SK-N-SH (cell line): Measurements from ENCODE around the gene DGKD. TPM values are rescaled to one million over a fixed set of nuclear protein-coding genes. Genes with fewer than 3 reads are reported as not detected.

Experiments used
- CTCF ChIA-PET: fragments of 300-600, 350-600 bp; formaldehyde crosslinking; extraction: SDS; loops from one replicate; lab custom pipeline; 2021; lab: Yijun Ruan, JAX
- POLR2A ChIA-PET: fragments of 350-600 bp; sonication (Branson Sonifier 250); formaldehyde crosslinking; extraction: SDS; loops from one replicate; lab custom pipeline; 2020; ENCODE audit warnings: antibody characterized with exemption, inconsistent platforms; lab: Yijun Ruan, JAX
- DNase-seq: peaks from one replicate; pipeline ENCODE4 v3.0.0; 2012
- H2AFZ ChIP-seq: fragments of 200-600 bp; sonication (generic); 2 replicates; pipeline ENCODE4 v1.8.1; 2016; ENCODE audit warnings: antibody characterized with exemption, mild to moderate bottlenecking, low read depth
- H3F3A ChIP-seq: fragments of 200-600 bp; sonication (generic); replicated peaks from 2 replicates; pipeline ENCODE3; 2016; ENCODE audit warnings: antibody characterized with exemption, mild to moderate bottlenecking; ENCODE audit not compliant: insufficient read depth
- H3K27ac ChIP-seq, 2 experiments: fragments of 200-500 bp in 1 of 2; fragments of 200-600 bp in 1 of 2; sonication (Bioruptor generic) in 1 of 2; sonication (generic), shearing (Covaris generic) in 1 of 2; 2 replicates each; pipeline versions ENCODE4 v1.5.1 to v1.6.1; 2014 to 2016; ENCODE audit warnings: low read depth in 2 of 2, inconsistent platforms in 1 of 2, low read length in 1 of 2, mild to moderate bottlenecking in 1 of 2, mixed read lengths in 1 of 2
- H3K27me3 ChIP-seq: fragments of 200-600 bp; sonication (generic), shearing (Covaris generic); 2 replicates; pipeline ENCODE4 v1.6.1; 2016; ENCODE audit warnings: mixed run types; ENCODE audit not compliant: insufficient read depth
- H3K36me3 ChIP-seq, 2 experiments: fragments of 200-500 bp in 1 of 2; fragments of 200-600 bp in 1 of 2; sonication (Bioruptor generic) in 1 of 2; sonication (generic) in 1 of 2; replicated peaks in 1 of 2; 2 replicates each; pipeline versions ENCODE3 to v1.5.1; 2014 to 2016; ENCODE audit warnings: low read length in 1 of 2, mild to moderate bottlenecking in 1 of 2; ENCODE audit not compliant: insufficient read depth in 2 of 2, control insufficient read depth in 1 of 2
- H3K4me1 ChIP-seq, 2 experiments: fragments of 200-500 bp in 1 of 2; fragments of 200-600 bp in 1 of 2; sonication (Bioruptor generic) in 1 of 2; sonication (generic), shearing (Covaris generic) in 1 of 2; 2 replicates each; pipeline versions ENCODE4 v1.5.1 to v1.6.1; 2014 to 2016; ENCODE audit warnings: low read depth in 1 of 2, low read length in 1 of 2, mixed run types in 1 of 2; ENCODE audit not compliant: insufficient read depth in 2 of 2, control insufficient read depth in 1 of 2
- H3K4me2 ChIP-seq: fragments of 200-600 bp; sonication (generic), shearing (Covaris generic); 2 replicates; pipeline ENCODE4 v1.6.1; 2017; ENCODE audit warnings: mixed run types
- H3K4me3 ChIP-seq, 2 experiments: fragments of 200-500 bp in 1 of 2; fragments of 200-600 bp in 1 of 2; sonication (Bioruptor generic) in 1 of 2; sonication (generic), shearing (Covaris generic) in 1 of 2; 2 replicates each; pipeline versions ENCODE4 v1.5.1 to v1.8.1; 2014 to 2016; ENCODE audit warnings: low read depth in 2 of 2, inconsistent platforms in 1 of 2, low read length in 1 of 2, mild to moderate bottlenecking in 1 of 2, mixed read lengths in 1 of 2, moderate library complexity in 1 of 2
- H3K79me2 ChIP-seq: fragments of 200-600 bp; sonication (generic); 2 replicates; pipeline ENCODE4 v1.8.1; 2017; ENCODE audit warnings: mild to moderate bottlenecking; ENCODE audit not compliant: insufficient read depth
- H3K9ac ChIP-seq: fragments of 200-600 bp; sonication (generic); 2 replicates; pipeline ENCODE4 v1.6.1; 2017; ENCODE audit warnings: mixed run types
- H3K9me2 ChIP-seq: fragments of 200-600 bp; sonication (generic); 2 replicates; pipeline ENCODE4 v1.6.1; 2017; ENCODE audit warnings: mixed run types
- H3K9me3 ChIP-seq: fragments of 200-600 bp; sonication (generic); 2 replicates; pipeline ENCODE4 v1.6.1; 2017; ENCODE audit warnings: mixed run types, mild to moderate bottlenecking, moderate library complexity
- H4K20me1 ChIP-seq: fragments of 200-600 bp; sonication (generic); 2 replicates; pipeline ENCODE4 v1.6.1; 2017; ENCODE audit warnings: mild to moderate bottlenecking, mixed run types; ENCODE audit not compliant: insufficient read depth
- ELF1 ChIP-seq: IDR thresholded peaks from 2 replicates; pipeline ENCODE4 v1.4.0; 2012
- FOSL2 ChIP-seq: IDR thresholded peaks from 2 replicates; pipeline ENCODE4 v1.4.0; 2012; ENCODE audit warnings: low read depth, mild to moderate bottlenecking, moderate library complexity, borderline replicate concordance
- FOXJ3 ChIP-seq: sonication (generic); formaldehyde crosslinking; IDR thresholded peaks from 2 replicates; pipeline ENCODE4 v1.5.1; 2020; ENCODE audit warnings: mild to moderate bottlenecking, missing genetic modification reagents
- FOXM1 ChIP-seq: IDR thresholded peaks from 2 replicates; pipeline ENCODE4 v1.4.0; 2012; ENCODE audit warnings: low read depth, mild to moderate bottlenecking
- GABPA ChIP-seq: IDR thresholded peaks from 2 replicates; pipeline ENCODE4 v1.4.0; 2012; ENCODE audit warnings: low read depth, mild to moderate bottlenecking
- GATA2 ChIP-seq: sonication (generic); formaldehyde crosslinking; IDR thresholded peaks from 2 replicates; pipeline ENCODE4 v1.5.0; 2020; ENCODE audit warnings: mild to moderate bottlenecking, missing genetic modification reagents
- MEF2A ChIP-seq: IDR thresholded peaks from 2 replicates; pipeline ENCODE4 v1.4.0; 2012; ENCODE audit warnings: low read depth, borderline replicate concordance
- NFIC ChIP-seq: IDR thresholded peaks from 2 replicates; pipeline ENCODE4 v1.4.0; 2012; ENCODE audit warnings: borderline replicate concordance
- NRF1 ChIP-seq: IDR thresholded peaks from 2 replicates; pipeline ENCODE4 v1.6.1; 2012; ENCODE audit warnings: low read depth, mild to moderate bottlenecking, low read length
- POLR2AphosphoS5 ChIP-seq: IDR thresholded peaks from 2 replicates; pipeline ENCODE4 v1.6.1; 2012; ENCODE audit warnings: low read depth, low read length
- RCOR1 ChIP-seq: fragments of 150-350 bp; IDR thresholded peaks from 2 replicates; pipeline ENCODE4 v1.6.1; 2017; ENCODE audit warnings: antibody characterized with exemption, low read length
- RFX5 ChIP-seq: IDR thresholded peaks from 2 replicates; pipeline ENCODE4 v1.6.1; 2012; ENCODE audit warnings: mild to moderate bottlenecking, improper control_type of control experiment, low read length
- SIN3A ChIP-seq: IDR thresholded peaks from 2 replicates; pipeline ENCODE4 v1.6.1; 2012; ENCODE audit warnings: low read depth, mild to moderate bottlenecking, low read length, moderate library complexity, borderline replicate concordance
- TEAD4 ChIP-seq: IDR thresholded peaks from 2 replicates; pipeline ENCODE4 v1.4.0; 2012; ENCODE audit warnings: mild to moderate bottlenecking, borderline replicate concordance; ENCODE audit not compliant: insufficient read depth
- YY1 ChIP-seq: IDR thresholded peaks from 2 replicates; pipeline ENCODE4 v1.4.0; 2012; ENCODE audit warnings: low read depth, mild to moderate bottlenecking
- whole genome bisulfite sequencing: methylation state at CpG from one replicate; pipeline ENCODE4 v1.1.6; 2017; ENCODE audit warnings: low lambda C conversion rate; 5-methylcytosine and 5-hydroxymethylcytosine counted together
- polyA plus RNA-seq, 3 experiments: library from polyadenylated mRNA; depleted of rRNA; stranded (reverse); fragments of >200 nt; gene quantifications; 2 replicates each; pipeline ENCODE4 v1.2.3, GENCODE V29; 2012
- TF ChIP-seq, protein P1 (sequence below): fragments of 150-350 bp; IDR thresholded peaks from 2 replicates; pipeline ENCODE4 v1.6.1; 2016; ENCODE audit warnings: mild to moderate bottlenecking, low read depth, low read length
- TF ChIP-seq, protein P2 (sequence below): fragments of 200-600 bp; sonication (generic); IDR thresholded peaks from 2 replicates; pipeline ENCODE4 v1.6.1; 2017; ENCODE audit warnings: antibody characterized with exemption, mild to moderate bottlenecking, moderate library complexity
- TF ChIP-seq, protein P3 (sequence below): IDR thresholded peaks from 2 replicates; pipeline ENCODE4 v1.4.0; 2012; ENCODE audit warnings: low read depth
- TF ChIP-seq, protein P4 (sequence below): IDR thresholded peaks from 2 replicates; pipeline ENCODE4 v1.4.0; 2012; ENCODE audit warnings: low read depth, borderline replicate concordance
- TF ChIP-seq, protein P5 (sequence below): IDR thresholded peaks from 2 replicates; pipeline ENCODE4; 2012

Gene DGKD
- polyA plus RNA-seq, 1 of the 3 experiments (the other 2 are of a cell fraction): 21.7 TPM

DNA sequence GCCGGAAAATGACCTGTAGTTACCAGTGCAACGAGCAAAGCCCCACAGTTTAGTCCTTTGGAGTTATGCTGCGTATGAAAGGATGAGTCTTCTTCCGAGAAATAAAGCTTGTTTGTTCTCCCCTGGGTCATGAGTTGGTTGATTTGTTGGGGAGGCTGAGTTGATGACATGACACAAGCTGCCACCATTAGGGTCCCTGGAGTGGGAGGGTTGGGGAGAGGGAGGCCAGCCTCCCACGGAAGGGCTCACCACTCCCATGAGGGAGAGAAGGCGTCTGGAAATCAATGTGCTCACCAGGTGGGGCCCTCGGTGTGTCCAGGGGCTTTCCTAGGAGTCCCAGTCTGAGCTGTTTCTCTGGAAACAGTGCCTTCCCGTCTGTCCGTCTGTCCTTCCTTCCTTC is 7.4 kb upstream of the DGKD start:
- Histone ChIP-seq H3K9me3 (no peaks in the 10 kb centered on the region), H3K27me3 (no peaks in the 10 kb centered on the region), H3F3A (peaks cover 3% of the 10 kb centered on the region), H3K9me2 (no peaks in the 10 kb centered on the region), H2AFZ (no peak overlapping the region), H3K79me2 (no peaks in the 10 kb centered on the region), H3K4me3 (no peak overlapping the region), H3K4me1 (peaks cover 9 to 14% of the 10 kb centered on the region in 2 experiments; a peak in 2 of 4 replicates), H3K4me2 (no peak overlapping the region), H3K9ac (no peak overlapping the region), H3K27ac (no peak overlapping the region), H4K20me1 (no peaks in the 10 kb centered on the region), H3K36me3 (no peaks in the 10 kb centered on the region)
- DNase-seq: no peak
- TF ChIP-seq, protein P1, sequence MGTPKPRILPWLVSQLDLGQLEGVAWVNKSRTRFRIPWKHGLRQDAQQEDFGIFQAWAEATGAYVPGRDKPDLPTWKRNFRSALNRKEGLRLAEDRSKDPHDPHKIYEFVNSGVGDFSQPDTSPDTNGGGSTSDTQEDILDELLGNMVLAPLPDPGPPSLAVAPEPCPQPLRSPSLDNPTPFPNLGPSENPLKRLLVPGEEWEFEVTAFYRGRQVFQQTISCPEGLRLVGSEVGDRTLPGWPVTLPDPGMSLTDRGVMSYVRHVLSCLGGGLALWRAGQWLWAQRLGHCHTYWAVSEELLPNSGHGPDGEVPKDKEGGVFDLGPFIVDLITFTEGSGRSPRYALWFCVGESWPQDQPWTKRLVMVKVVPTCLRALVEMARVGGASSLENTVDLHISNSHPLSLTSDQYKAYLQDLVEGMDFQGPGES: no peak
- TF ChIP-seq ELF1 (no peak), NFIC (no peak), YY1 (no peak), FOXJ3 (CRISPR knock-in tag) (no peak), GATA2 (CRISPR knock-in tag) (no peak), NRF1 (no peak), GABPA (no peak), RCOR1 (no peak), TEAD4 (no peak), POLR2AphosphoS5 (no peak), FOXM1 (no peak), MEF2A (no peak), SIN3A (no peak), RFX5 (no peak), FOSL2 (no peak)
- TF ChIP-seq, protein P2, sequence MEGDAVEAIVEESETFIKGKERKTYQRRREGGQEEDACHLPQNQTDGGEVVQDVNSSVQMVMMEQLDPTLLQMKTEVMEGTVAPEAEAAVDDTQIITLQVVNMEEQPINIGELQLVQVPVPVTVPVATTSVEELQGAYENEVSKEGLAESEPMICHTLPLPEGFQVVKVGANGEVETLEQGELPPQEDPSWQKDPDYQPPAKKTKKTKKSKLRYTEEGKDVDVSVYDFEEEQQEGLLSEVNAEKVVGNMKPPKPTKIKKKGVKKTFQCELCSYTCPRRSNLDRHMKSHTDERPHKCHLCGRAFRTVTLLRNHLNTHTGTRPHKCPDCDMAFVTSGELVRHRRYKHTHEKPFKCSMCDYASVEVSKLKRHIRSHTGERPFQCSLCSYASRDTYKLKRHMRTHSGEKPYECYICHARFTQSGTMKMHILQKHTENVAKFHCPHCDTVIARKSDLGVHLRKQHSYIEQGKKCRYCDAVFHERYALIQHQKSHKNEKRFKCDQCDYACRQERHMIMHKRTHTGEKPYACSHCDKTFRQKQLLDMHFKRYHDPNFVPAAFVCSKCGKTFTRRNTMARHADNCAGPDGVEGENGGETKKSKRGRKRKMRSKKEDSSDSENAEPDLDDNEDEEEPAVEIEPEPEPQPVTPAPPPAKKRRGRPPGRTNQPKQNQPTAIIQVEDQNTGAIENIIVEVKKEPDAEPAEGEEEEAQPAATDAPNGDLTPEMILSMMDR: no peak
- TF ChIP-seq, protein P3, sequence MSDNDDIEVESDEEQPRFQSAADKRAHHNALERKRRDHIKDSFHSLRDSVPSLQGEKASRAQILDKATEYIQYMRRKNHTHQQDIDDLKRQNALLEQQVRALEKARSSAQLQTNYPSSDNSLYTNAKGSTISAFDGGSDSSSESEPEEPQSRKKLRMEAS: no peak
- TF ChIP-seq, protein P4, sequence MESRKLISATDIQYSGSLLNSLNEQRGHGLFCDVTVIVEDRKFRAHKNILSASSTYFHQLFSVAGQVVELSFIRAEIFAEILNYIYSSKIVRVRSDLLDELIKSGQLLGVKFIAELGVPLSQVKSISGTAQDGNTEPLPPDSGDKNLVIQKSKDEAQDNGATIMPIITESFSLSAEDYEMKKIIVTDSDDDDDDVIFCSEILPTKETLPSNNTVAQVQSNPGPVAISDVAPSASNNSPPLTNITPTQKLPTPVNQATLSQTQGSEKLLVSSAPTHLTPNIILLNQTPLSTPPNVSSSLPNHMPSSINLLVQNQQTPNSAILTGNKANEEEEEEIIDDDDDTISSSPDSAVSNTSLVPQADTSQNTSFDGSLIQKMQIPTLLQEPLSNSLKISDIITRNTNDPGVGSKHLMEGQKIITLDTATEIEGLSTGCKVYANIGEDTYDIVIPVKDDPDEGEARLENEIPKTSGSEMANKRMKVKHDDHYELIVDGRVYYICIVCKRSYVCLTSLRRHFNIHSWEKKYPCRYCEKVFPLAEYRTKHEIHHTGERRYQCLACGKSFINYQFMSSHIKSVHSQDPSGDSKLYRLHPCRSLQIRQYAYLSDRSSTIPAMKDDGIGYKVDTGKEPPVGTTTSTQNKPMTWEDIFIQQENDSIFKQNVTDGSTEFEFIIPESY: no peak
- TF ChIP-seq, protein P5, sequence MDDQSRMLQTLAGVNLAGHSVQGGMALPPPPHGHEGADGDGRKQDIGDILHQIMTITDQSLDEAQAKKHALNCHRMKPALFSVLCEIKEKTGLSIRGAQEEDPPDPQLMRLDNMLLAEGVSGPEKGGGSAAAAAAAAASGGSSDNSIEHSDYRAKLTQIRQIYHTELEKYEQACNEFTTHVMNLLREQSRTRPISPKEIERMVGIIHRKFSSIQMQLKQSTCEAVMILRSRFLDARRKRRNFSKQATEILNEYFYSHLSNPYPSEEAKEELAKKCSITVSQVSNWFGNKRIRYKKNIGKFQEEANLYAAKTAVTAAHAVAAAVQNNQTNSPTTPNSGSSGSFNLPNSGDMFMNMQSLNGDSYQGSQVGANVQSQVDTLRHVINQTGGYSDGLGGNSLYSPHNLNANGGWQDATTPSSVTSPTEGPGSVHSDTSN: no peak
- ChIA-PET CTCF (interaction anchor here (3.1 kb wide), 1 partner anchor 96 kb away, joined by 15 read pairs; no protein-coding TSS in a partner anchor), POLR2A (no interaction called here)
- WGBS: 97% methylated on average over 7 of the region's 9 CpGs
